CD4-positive, alpha-beta T cell (primary cell): ENCODE results near the gene HLA-A. TPM values are rescaled to one million over a fixed set of nuclear protein-coding genes. Genes with fewer than 3 reads are reported as not detected.

Experiments
- ATAC-seq: fragments of 200-7000 bp; cut with Tn5 transposase; one replicate; pipeline ENCODE4 v1.10.0; 2022; ENCODE audit warnings: mild to moderate bottlenecking; ENCODE audit not compliant: poor library complexity
- CTCF ChIA-PET: fragments of 350-600 bp; sonication (Branson Sonifier 250); formaldehyde crosslinking; loops from one replicate; lab custom pipeline; 2021; ENCODE audit warnings: antibody characterized with exemption, inconsistent platforms; lab: Charles Lee
- POLR2A ChIA-PET: fragments of 350-600 bp; sonication (Branson Sonifier 250); formaldehyde crosslinking; loops from one replicate; lab custom pipeline; 2021; ENCODE audit warnings: antibody characterized with exemption, inconsistent platforms; lab: Charles Lee
- DNase-seq, 14 experiments: peaks; one replicate each; pipeline ENCODE4 v3.0.0-alpha.2; 2013 to 2020; ENCODE audit warnings: mixed read lengths in 2 of 14
- H3K27ac ChIP-seq, 2 donors: one replicate each; pipeline versions ENCODE4 v1.5.1 to v1.7.0; 2013; ENCODE audit warnings: low read length in 2 of 2, low read depth in 1 of 2, mild to moderate bottlenecking in 1 of 2
- H3K27me3 ChIP-seq, 2 experiments: 1 replicate in 1 of 2; 2 replicates in 1 of 2; pipeline versions ENCODE4 v1.6.1 to v1.7.0; 2013; ENCODE audit warnings: low read length in 2 of 2, control low read depth in 1 of 2, mild to moderate bottlenecking in 1 of 2, moderate library complexity in 1 of 2; ENCODE audit not compliant: insufficient read depth in 2 of 2, control insufficient read depth in 1 of 2
- H3K36me3 ChIP-seq: one replicate; pipeline ENCODE4 v1.6.1; 2013; ENCODE audit warnings: low read length, control low read depth; ENCODE audit not compliant: insufficient read depth
- H3K4me1 ChIP-seq: one replicate; pipeline ENCODE4 v1.6.1; 2013; ENCODE audit warnings: low read length, control low read depth; ENCODE audit not compliant: insufficient read depth
- H3K4me3 ChIP-seq: one replicate; pipeline ENCODE4 v1.5.1; 2013; ENCODE audit warnings: mild to moderate bottlenecking, low read length, moderate library complexity
- H3K9me3 ChIP-seq, 2 experiments: 1 replicate in 1 of 2; 2 replicates in 1 of 2; pipeline versions ENCODE4 v1.6.1 to v1.7.0; 2013; ENCODE audit warnings: low read length in 2 of 2, mild to moderate bottlenecking in 2 of 2, control low read depth in 1 of 2, moderate library complexity in 1 of 2; ENCODE audit not compliant: control insufficient read depth in 1 of 2, insufficient read depth in 1 of 2
- H3K27ac Mint-ChIP-seq: one replicate; pipeline ENCODE4 v1.8.0; 2020; ENCODE audit warnings: mixed read lengths
- H3K27me3 Mint-ChIP-seq: one replicate; pipeline ENCODE4 v1.8.0; 2021; ENCODE audit warnings: mixed read lengths
- H3K36me3 Mint-ChIP-seq: one replicate; pipeline ENCODE4 v1.8.0; 2021; ENCODE audit warnings: low read depth, mixed read lengths
- H3K4me1 Mint-ChIP-seq: one replicate; pipeline ENCODE4 v1.8.0; 2021; ENCODE audit warnings: low read depth, mixed read lengths
- H3K4me3 Mint-ChIP-seq: one replicate; pipeline ENCODE4 v1.8.0; 2020; ENCODE audit warnings: mild to moderate bottlenecking, mixed read lengths
- H3K9me3 Mint-ChIP-seq: one replicate; pipeline ENCODE4 v1.8.0; 2020; ENCODE audit warnings: mixed read lengths
- intact Hi-C, 2 experiments: fragments of 100-400 bp; cut with DNase I in 1 of 2; cut with micrococcal nuclease in 1 of 2; formaldehyde crosslinking; loops; one replicate each; pipeline versions ENCODE4 v1.15.1 to v1.9.0; 2023 to 2025; cut with DNase I, micrococcal nuclease
- total RNA-seq, 174 experiments: library from RNA in 2 of 174; stranded (reverse) in 2 of 174; gene quantifications; one replicate each; pipeline ENCODE4 v1.2.3 and lab custom pipeline; 2021 to 2026
- TF ChIP-seq, protein P1 (sequence below): fragments of 200-600 bp; IDR thresholded peaks from one replicate; pipeline ENCODE4 v1.8.0; 2022; ENCODE audit warnings: antibody characterized with exemption, mild to moderate bottlenecking

The HLA-A gene
- total RNA-seq, 2 experiments from 2014 or later: 1,767 to 1,801 TPM

DNA sequence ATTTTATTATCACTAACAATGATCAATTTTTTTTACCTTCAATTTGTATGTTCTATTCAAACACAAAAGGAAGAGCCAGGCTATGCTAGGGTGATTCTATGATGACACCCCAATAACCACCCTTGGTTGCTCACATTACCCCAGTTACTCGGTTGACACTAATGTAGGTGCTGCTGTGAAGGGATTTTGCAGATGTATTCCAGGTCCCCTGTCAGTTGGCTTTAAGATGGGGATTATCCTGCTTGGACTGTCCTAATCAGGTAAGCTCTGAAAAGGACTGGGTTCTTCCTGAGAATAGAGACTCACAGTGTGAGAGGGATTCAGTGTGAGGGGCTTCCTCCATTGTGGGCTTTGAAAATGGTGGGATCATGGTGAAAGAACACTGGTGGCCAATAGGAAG lies 11.9 kb downstream of the HLA-A start:
- peaks cover 6% of the 10 kb centered on the region for H3K36me3 ChIP-seq
- ATAC-seq: no peak
- no peak overlapping the region for H3K4me3 Mint-ChIP-seq
- H3K4me1 Mint-ChIP-seq: peaks cover 31% of the 10 kb centered on the region
- no peak overlapping the region for H3K4me3 ChIP-seq
- no peak overlapping the region for H3K27ac Mint-ChIP-seq
- DNase-seq: no peak
- peaks cover 6% of the 10 kb centered on the region for H3K4me1 ChIP-seq
- H3K9me3 Mint-ChIP-seq: no peaks in the 10 kb centered on the region
- no peaks in the 10 kb centered on the region for H3K27me3 ChIP-seq
- TF ChIP-seq, protein P1, sequence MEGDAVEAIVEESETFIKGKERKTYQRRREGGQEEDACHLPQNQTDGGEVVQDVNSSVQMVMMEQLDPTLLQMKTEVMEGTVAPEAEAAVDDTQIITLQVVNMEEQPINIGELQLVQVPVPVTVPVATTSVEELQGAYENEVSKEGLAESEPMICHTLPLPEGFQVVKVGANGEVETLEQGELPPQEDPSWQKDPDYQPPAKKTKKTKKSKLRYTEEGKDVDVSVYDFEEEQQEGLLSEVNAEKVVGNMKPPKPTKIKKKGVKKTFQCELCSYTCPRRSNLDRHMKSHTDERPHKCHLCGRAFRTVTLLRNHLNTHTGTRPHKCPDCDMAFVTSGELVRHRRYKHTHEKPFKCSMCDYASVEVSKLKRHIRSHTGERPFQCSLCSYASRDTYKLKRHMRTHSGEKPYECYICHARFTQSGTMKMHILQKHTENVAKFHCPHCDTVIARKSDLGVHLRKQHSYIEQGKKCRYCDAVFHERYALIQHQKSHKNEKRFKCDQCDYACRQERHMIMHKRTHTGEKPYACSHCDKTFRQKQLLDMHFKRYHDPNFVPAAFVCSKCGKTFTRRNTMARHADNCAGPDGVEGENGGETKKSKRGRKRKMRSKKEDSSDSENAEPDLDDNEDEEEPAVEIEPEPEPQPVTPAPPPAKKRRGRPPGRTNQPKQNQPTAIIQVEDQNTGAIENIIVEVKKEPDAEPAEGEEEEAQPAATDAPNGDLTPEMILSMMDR: no peak
- POLR2A ChIA-PET: interaction anchor here (1.9 to 2.2 kb wide), 2 partner anchors 10 to 157 kb away, joined by 17 to 21 read pairs; no protein-coding TSS in a partner anchor
- H3K27me3 Mint-ChIP-seq: no peaks in the 10 kb centered on the region
- intact Hi-C loops: no loop called here
- no peaks in the 10 kb centered on the region for H3K9me3 ChIP-seq
- CTCF ChIA-PET: interaction anchor here (1.4 to 1.5 kb wide), 2 partner anchors 10 to 106 kb away, joined by 3 to 4 read pairs; no protein-coding TSS in a partner anchor
- peaks cover 18% of the 10 kb centered on the region for H3K36me3 Mint-ChIP-seq
- no peak overlapping the region for H3K27ac ChIP-seq

DNA sequence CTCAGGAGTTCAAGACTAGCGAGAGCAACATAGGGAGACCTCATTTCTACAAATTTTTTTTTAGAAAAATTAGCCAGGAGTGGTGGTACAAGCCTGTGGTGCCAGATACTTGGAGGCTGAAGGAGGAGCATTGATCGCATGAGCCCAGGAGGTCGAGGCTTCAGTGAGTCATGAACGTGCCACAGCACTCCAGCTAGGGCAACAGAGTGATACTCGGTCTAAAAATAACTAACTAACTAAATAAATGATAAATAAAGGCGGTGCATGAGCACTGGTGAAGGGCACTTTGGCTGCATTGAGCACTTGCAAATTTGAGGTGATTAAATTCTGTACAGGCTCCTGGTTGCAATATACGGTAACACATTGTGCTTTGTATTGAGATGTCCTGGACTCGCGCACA lies 13.5 kb downstream of the HLA-A start:
- H3K4me3 Mint-ChIP-seq: no peak overlapping the region
- no peaks in the 10 kb centered on the region for H3K27me3 ChIP-seq
- ChIA-PET CTCF (interaction anchor here (1.4 to 1.5 kb wide), 2 partner anchors 9 to 107 kb away, joined by 3 to 4 read pairs; no protein-coding TSS in a partner anchor), POLR2A (interaction anchor here (1.0 to 2.2 kb wide), 4 partner anchors 9 to 158 kb away, joined by 3 to 21 read pairs (median 12); no protein-coding TSS in a partner anchor)
- no peaks in the 10 kb centered on the region for H3K9me3 ChIP-seq
- no peak overlapping the region for H3K27ac Mint-ChIP-seq
- H3K27ac ChIP-seq: no peak overlapping the region
- no peaks in the 10 kb centered on the region for H3K9me3 Mint-ChIP-seq
- peaks cover 2% of the 10 kb centered on the region for H3K36me3 ChIP-seq
- H3K4me1 Mint-ChIP-seq: peaks cover 17% of the 10 kb centered on the region
- ATAC-seq (no peak), DNase-seq (no peak)
- H3K4me1 ChIP-seq: no peaks in the 10 kb centered on the region
- intact Hi-C loops: loop anchor here in 1 of 2 experiments (1.0 kb wide), 1 partner anchor 157 kb away; no protein-coding TSS in a partner anchor
- peaks cover 3% of the 10 kb centered on the region for H3K36me3 Mint-ChIP-seq
- TF ChIP-seq, protein P1: no peak
- no peak overlapping the region for H3K4me3 ChIP-seq
- no peaks in the 10 kb centered on the region for H3K27me3 Mint-ChIP-seq

DNA sequence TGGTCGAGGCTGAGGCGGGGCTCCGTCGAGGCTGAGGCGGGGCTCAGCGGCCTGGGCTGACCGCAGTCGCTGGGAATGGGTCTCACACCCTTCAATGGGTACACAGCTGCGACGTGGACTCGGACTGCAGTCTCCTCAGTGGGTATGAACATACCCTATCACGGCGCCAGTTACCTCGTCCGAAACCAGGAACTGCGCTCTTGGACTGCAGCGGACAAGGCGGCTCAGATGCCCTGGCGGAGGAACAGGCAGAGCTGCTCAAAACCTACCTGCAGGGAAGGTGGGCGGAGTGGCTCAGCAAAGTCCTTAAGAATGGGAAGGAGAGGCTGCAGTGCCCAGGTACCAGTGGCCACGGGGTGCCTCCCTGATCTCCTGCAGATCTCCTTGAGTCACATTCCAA lies 14.2 kb downstream of the HLA-A start:
- ATAC-seq (no peak), DNase-seq (no peak)
- Mint-ChIP-seq H3K27me3 (no peaks in the 10 kb centered on the region), H3K36me3 (no peaks in the 10 kb centered on the region), H3K9me3 (no peaks in the 10 kb centered on the region), H3K4me1 (peaks cover 13% of the 10 kb centered on the region), H3K4me3 (no peak overlapping the region), H3K27ac (no peak overlapping the region)
- no peaks in the 10 kb centered on the region for H3K9me3 ChIP-seq
- H3K4me1 ChIP-seq: no peaks in the 10 kb centered on the region
- intact Hi-C loops: no loop called here
- TF ChIP-seq, protein P1: no peak
- no peak overlapping the region for H3K27ac ChIP-seq
- CTCF ChIA-PET: no interaction called here
- H3K36me3 ChIP-seq: peaks cover 2% of the 10 kb centered on the region
- POLR2A ChIA-PET: interaction anchor here (2.2 kb wide), 1 partner anchor 8 kb away, joined by 17 read pairs; no protein-coding TSS in a partner anchor
- no peaks in the 10 kb centered on the region for H3K27me3 ChIP-seq
- H3K4me3 ChIP-seq: no peak overlapping the region
